Activated CD4-positive, alpha-beta T cell treated with anti-CD3 and anti-CD28 coated beads for 24 hours (primary cell): ENCODE measurements around the gene MAGEA1.
"Not testable (repeated sequence)": the region's sequence is repeated elsewhere in the genome, so short reads cannot be mapped to it uniquely, and the experiment has no call there.

Source experiments
- DNase-seq, 2 donors: peaks; one replicate each; pipeline ENCODE4 v3.0.0-alpha.2; 2020; ENCODE audit warnings: low read depth in 2 of 2

MAGEA1 gene, protein sequence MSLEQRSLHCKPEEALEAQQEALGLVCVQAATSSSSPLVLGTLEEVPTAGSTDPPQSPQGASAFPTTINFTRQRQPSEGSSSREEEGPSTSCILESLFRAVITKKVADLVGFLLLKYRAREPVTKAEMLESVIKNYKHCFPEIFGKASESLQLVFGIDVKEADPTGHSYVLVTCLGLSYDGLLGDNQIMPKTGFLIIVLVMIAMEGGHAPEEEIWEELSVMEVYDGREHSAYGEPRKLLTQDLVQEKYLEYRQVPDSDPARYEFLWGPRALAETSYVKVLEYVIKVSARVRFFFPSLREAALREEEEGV

DNA sequence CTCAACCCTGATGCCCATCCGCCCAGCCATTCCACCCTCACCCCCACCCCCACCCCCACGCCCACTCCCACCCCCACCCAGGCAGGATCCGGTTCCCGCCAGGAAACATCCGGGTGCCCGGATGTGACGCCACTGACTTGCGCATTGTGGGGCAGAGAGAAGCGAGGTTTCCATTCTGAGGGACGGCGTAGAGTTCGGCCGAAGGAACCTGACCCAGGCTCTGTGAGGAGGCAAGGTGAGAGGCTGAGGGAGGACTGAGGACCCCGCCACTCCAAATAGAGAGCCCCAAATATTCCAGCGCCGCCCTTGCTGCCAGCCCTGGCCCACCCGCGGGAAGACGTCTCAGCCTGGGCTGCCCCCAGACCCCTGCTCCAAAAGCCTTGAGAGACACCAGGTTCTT, at the start of gene MAGEA1:
MAGEA1 (plus strand) TSS at position 154 of the 400 bp plus-strand sequence. CDS start 3,106 bp downstream, outside the sequence.
- no peak for DNase-seq

DNA sequence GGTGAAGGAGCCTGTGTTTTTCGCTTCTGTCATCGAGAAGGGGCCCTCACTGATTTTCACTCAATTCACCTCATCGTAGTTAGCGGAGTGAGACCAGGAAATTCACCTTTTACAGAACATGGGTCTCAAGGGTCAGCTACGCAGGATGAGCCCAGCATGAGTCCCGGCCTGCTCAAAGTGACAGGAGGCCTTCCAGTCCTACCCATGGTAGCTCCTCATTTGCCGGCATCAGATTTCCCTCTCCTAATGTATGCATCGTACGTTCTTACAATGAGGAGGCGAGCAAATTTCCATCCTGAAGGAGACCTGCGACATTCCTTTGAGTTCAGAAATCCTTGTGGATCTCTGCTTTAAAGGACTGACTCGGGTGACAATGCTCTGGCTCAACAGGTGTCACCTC, 46.2 kb upstream of the MAGEA1 start:
- DNase-seq = not testable (repeated sequence)

DNA sequence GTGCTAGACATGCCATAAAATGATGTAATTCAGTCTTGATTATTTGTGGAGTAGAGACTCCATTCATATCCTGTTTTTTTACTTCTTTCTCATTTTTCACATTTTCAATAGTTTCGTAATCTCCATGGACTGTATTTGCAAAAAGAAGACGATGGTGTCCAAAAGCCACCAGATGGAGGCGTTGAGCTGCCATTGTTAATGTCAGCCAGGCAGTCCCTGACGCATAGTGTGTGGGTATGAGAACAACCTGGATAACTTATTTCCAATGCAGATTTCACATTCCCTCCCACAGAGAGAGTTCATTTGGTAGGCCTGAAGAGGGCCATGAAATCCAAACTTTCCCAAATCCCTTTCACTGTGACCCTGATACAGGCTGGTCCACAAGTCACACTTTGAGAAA, 40.0 kb upstream of the MAGEA1 start:
- not testable (repeated sequence) for DNase-seq

DNA sequence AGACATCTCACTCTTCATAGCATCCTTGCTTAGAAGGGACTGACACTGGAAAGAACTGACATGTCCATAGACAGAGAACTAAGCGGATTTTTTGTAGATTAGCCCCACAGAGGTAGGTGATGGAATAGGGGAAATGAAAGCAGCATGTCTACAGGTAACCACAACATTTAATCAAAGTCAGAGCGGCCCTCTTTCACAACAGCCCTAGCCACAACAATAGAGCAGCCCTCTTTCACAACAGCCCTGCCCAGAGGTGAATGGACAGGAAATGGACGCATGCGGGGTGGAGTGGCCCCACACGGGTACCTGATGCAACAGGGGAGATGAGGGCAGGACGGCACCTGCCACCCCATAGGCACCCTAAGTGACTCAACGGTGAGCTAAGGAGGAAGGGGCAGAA, 32.8 kb upstream of the MAGEA1 start:
- not testable (repeated sequence) for DNase-seq

DNA sequence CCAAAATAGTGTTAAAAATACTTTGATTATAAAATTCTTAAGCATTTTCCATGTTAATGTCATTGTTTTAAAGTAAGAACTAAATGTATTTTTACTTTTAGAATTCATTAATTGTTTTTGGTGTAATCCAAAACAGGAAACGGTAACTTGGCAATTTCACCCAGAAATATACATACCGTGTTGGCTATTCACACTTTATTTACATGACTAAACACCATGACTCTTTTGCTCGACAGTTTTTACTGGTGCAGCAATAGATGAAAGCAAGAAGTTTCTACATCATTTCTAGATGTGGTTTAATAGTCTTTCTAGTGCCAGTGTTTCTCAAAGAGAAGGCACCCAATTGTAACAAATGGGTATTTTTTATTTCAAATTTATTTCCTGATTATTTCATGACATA, 25.6 kb upstream of the MAGEA1 start:
- DNase-seq = no peak

DNA sequence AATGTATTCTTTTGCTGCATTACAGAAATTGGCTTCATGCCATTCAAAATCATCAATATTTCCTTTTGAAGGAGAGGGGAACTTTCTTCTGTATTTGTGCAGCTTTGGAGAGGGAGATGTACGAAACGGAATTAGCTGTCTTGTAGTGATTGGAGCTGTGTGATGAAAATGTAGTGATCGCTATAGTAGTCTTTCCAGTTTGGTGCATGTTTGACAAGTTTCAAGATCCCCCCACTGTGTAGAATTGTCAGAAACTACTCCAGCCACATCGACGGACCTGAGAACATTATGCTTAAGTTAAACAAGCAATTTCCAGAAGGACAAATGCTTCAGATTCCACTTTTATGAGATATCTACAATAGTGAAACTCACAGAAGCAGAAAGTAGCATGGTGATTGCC, 21.6 kb upstream of the MAGEA1 start:
- DNase-seq = no peak

DNA sequence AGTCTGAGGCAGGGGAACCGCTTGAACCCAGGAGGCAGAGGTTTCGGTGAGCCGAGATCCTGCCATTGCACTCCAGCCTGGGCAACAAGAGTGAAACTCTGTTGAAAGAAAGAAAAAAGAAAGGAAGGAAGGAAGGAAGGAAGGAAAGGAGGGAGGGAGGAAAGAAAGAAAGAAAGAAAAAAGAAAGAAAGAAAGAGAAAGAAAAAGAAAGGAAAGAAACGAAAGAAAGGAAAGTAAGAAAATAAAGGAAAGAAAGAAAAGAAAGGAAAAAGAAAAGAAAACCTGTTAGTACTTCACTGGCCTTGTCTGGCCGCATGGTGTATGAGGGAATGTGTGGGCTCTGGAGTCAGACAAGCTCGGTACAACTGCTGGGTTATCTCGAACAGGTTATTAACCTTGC, 20.8 kb upstream of the MAGEA1 start:
- DNase-seq = no peak

DNA sequence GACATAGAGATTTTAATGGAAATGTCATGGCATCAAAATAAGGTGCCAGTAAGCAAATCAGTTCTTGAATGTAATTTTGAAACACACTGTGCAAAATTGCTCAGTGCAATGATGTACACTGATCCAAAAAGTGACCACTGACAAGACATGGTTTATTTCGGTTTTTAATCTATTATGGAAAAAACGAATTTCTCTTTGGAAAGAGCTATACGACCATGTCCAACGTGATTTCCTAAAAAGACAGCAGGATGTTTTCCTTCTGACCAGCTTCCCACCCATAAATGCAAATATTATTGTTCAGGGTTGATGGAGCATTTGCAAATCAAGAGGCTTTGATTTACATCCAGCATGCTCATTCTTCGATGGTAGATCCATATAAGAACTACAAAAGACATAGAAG, 17.1 kb upstream of the MAGEA1 start:
- no peak for DNase-seq

DNA sequence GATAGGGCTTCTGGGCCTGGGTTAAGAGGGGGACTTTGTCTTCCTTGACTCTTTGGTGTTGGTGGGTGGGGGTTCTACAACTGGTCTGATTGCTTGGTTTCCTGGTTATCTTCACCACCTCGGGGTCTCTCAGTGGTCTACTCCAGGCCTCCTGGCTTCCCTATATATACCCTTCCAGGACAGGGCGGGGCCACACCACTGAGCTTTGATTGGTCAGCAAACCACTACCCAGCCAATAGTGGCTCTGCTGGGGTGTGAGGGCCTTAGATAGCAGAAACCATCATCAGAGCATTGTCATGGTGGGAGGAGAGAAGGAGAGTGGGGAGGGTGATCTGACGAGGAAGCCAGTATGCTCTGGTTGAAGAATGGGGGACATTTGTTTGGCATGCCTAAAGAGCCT, 14.4 kb upstream of the MAGEA1 start:
- DNase-seq = no peak

DNA sequence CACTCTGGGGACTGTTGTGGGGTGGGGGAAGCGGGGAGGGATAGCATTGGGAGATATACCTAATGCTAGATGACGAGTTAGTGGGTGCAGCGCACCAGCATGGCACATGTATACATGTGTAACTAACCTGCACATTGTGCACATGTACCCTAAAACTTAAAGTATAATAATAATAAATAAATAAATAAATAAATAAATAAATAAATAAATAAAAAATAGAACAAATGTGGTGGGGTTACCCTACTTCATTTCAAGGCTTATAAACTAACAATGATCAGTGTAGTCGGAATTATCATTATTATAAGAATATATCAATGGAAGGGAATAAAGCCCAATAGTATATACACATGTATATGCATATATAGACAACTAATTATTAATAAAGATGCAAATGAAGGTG, 10.7 kb upstream of the MAGEA1 start:
- not testable (repeated sequence) for DNase-seq

DNA sequence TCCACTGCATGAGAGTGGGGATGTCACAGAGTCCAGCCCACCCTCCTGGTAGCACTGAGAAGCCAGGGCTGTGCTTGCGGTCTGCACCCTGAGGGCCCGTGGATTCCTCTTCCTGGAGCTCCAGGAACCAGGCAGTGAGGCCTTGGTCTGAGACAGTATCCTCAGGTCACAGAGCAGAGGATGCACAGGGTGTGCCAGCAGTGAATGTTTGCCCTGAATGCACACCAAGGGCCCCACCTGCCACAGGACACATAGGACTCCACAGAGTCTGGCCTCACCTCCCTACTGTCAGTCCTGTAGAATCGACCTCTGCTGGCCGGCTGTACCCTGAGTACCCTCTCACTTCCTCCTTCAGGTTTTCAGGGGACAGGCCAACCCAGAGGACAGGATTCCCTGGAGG, 2.7 kb downstream of the MAGEA1 start:
- no peak for DNase-seq

DNA sequence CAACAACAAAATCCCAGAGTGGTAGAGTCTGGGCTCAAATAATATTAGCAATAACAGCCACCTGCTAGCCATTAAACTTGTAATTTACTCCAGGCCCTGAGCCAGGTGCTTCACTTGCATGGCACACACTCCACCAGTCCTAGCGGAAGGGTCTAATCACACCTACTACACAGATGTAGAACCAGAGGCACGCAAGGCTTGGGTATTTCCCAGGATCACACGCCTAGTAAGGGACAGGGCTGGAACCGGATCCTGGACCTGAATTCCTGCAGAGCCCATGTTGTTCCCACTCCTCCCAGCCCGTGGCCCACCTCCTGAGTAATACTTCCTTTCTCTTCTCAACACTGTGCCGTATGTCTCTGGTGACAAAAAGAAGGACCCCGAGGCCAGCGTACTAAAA, 5.7 kb downstream of the MAGEA1 start:
- no peak for DNase-seq

DNA sequence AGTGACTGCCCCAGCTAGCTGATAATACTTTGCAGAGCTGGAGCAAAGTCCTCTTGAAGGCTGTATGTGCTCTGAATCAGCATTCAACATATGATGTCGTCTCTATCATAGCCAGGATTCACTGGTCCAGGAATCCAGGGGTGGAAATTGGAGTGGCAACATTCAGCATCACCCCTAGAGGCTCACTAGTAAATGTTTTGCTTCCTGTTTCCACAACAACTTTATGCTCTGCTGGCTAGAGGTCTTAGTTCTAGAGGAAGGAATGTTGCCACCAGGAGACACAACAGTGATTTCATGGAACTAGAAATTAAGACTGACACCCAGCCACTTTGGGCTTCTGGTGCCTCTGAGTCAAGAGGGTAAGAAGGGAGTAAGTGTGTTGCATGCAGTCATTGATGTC, 11.3 kb downstream of the MAGEA1 start:
- no peak for DNase-seq

DNA sequence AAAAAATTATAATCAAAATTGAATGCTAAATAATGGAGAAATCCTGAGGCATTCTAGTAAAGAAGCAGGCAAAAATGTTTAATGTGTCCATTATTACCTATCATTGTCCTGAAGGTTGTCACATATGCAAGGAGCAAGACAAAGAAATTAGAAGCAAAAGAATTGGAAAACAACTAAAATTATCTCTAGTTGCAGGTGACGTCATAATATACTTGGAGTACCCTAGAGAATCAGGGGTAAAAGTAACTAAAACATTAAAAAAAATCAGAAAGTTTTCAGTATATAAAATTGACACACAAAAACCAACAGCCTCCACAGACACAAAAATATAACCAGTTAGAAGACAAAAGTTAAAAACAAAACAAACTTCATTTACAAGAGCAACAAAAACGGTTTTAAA, 21.4 kb downstream of the MAGEA1 start:
- no peak for DNase-seq

DNA sequence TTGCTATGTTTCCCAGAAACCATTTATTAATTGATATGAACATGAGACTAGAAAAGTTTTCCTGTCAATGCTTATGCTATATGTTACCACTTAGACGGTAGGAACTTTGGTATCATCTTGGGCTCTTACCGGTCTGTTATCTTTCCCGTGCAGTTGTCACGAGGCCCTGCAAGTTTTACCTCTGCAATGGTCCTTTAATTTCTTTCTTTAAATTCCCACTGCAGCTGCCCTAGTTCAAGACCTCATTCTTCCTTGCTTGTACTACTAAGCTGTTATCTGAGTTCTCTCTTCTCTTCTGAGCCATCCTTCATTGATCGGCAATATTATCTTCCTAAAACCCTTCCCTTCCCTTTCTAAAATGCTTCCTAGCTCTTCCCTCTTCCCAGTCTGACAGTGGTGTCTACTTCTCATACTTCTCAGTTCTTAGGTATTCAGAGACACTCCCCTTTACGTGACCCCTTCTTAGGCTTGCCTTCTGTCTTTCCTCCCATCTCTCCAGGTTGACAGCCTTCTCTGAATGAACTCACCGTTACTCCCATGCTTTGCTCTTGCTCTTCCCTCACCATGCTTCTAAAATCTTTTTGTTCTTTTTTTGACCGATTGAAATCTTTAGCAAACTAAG, 27.5 kb downstream of the MAGEA1 start:
- no peak for DNase-seq

DNA sequence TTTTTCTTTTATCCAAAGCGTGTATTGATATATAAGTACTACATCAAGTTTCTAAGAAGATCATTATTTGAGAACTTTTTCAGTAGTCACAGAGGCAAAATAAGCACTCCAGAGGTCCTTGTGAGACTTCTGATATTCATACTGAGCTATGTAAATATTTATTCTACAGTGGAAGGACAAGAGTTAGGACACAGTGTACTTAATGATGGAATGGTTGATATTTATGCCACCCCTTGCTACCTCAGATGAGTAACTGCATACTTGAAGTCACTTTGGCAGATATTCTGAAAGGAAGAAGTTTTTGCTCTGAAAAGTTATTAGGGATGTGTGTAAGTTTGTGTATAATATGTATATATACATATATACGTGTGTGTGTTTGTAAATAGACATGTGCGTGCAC, 30.3 kb downstream of the MAGEA1 start:
- no peak for DNase-seq

DNA sequence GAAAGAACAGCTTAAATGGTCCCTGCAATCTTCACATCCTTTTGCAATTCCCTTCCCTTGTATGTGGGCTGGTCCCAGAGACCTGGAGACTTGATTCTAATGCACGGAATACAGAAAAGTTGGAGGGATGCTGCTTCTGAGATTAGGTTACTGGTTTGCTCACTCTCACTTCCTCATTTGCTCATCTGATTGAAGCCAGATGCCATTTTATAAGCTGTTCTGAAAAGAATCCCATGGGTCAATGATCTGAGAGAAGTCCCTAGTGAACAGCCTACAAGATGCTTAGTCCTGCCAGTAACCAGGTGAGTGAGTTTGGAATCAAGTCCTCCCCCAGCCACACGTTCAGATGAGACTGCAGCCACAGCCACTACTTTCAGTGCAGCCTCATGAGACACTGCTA, 35.9 kb downstream of the MAGEA1 start:
- no peak for DNase-seq

DNA sequence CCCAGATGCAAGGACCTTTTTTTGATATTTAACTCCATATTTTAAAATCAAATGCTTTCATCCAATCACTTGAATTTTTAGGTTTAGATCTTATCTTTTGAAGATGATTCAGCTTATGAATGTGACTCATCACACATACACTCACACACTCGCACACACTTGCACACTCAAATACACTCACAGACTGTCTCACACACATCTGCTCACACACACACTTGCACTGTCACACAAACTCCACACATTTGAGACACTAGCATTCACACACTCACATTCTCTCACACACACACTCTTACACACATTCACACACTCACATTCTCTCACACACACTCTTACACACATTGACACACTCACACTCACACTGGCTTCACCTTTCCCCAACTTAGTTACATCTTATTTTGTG, 37.8 kb downstream of the MAGEA1 start:
- DNase-seq = no peak

DNA sequence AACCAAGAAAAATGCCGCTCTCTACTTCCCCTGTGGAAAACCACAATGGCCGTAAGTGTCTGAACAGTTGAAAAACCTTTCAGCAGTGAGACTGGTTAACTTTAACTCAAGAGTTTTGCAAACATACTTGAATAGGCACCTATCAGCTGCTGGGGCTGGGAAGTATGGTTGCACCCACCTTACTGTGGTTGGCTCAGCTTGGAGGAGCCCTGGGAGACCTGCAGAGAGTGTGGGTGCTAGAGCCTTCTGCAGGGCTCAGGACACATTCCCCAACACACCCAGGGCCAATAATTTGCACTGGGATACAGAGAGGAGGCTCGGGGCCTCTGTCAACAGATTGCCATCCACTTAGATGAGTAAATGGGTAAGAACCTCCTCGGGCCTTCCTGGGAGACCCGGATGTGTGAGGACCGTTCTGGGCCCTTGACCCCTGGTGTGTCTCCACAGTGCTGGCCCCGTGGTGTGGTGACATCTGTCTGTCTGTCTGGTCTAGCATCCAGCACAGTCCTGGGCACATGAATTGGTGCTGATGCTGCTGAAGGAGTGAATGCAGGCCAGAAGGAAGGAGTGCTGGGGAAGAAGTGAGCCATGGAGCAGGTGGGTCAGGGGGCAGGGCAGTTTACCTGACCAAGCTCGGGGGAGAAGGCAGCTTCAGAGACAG, 46.5 kb downstream of the MAGEA1 start:
- DNase-seq = no peak

DNA sequence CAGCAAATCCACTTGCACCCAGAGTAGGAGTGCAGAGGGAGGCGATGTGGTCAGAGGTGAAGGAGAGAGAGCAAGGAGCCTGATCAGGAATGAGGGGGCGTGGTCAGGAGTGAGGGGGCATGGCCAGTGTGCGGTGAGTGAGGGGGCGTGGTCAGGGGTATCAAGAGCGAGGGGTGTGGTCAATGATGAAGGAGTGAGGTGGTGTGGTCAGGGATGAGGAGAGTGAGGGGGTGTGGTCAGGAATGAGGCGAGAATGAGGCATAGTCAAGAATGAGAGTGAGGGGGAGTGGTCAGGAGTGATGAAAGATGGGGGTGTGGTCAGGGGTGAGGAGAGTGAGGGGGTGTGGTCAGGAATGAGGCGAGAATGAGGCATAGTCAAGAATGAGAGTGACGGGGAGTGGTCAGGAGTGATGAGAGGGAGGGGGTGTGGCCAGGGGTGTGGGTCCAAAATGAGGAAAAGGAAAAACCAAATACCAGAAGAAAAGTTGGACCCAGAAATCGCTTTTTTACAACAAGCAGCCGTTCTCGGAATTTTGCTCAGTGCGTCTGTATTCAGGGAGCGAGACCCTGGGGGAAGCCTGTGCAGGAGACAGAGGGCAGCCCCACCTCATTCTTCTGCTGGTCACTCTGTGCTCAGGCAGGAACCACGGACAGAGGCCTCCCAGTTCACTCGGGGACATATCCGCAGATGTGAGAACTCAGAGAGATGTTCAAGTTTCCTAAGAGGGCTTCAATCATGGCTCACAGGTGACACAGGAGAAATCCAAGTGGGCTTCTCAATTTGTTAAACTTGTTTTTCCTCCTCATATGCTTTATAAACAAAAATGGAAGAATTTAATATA, 47.5 kb downstream of the MAGEA1 start:
- peak in 1 of 2 donors; percentile 0 for DNase-seq
